ENCODE data around the gene MOV10L1.

The MOV10L1 gene

DNA sequence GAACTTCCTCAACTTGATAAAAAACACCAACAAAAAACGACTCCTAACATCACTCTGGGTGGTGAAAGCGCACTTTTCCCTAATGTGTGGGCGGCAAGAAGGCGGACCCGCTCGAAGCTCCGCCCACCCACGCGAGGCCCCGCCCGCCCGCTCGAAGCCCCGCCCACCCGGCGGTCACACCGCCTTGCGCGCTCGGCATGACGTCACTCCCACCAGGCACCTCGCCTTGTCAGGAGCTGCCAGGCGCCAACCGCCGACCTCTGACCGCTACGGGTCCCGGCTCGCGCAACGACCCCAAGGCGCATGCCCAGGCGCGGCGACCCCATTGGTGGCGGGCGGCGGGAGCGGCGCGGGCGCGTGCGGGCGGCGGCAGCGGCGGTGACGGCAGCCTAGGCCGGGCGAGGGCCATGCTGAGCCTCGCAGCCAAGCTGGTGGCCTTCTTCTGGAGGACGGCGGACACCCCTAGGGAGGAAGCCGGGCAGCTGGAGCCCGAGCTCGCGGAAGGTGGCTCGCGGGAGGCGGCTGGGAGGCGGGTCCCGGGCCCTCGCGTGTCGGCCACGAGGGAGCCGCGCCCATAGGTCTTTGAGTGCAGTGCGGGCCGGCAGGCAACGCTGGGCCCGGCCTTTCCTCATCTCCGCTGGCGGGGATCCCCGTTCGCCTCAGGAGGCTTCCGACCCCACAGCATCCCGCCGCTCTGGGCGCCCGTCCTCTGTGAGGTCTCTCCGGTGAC lies at the start of gene MOV10L1:
TSS of gene MOV10L1 (plus strand) at position 325 of the 730 bp plus-strand sequence. CDS start at position 408, 83 bp downstream.
- no peak for DNase-seq

DNA sequence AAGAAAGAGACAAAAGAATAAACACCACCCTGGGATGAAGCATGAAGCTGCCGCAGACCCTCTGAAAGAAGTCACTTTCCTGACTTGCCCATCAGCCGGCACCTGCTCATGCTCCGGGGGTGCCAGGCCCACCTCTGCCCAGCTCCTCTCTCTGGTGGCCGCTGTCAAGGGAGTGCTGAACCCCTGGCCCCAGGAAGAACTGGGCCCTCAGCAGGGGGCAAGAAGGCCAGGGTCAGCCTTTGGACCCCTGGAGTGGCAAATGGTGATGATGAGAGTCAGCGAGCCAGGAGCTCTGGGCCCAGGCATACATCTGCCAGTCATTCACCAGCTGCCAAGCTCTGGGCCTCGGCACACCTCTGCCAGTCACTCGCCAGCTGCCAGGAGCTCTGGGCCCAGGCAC lies 49.1 kb upstream of the MOV10L1 start:
- no peak for DNase-seq

DNA sequence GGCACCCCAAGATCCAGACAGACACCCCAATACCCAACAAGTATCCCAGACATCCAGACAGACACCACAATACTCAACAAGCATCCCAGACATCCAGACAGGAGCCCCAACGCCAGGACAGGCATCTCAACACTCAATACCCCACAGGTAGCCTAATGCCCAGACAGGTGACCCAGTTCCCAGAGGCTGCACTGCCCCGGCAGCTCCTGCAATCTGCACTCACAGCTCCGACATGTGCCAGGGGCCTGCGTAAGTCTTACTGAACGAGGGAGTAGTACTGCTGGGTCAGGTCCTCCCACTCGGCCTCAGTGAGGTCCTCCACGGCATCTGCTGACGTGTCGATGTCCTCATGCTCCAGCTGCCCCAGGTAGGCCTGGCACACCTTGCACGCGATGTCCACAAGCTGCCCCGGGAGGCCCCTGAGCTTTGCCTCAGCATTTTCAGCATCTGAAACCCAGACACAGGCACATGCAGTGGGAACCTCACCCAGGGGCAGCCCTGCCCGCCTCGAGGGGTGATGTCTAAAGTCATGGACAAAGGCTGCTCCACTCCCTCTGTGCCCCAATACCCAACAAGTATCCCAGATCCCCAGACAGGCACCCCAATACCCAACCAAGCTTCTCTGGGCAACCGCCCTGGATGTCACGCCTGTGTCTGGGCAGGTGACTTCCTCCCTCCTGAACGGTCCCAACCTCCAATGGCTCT lies 48.3 kb upstream of the MOV10L1 start:
- DNase-seq = no peak

DNA sequence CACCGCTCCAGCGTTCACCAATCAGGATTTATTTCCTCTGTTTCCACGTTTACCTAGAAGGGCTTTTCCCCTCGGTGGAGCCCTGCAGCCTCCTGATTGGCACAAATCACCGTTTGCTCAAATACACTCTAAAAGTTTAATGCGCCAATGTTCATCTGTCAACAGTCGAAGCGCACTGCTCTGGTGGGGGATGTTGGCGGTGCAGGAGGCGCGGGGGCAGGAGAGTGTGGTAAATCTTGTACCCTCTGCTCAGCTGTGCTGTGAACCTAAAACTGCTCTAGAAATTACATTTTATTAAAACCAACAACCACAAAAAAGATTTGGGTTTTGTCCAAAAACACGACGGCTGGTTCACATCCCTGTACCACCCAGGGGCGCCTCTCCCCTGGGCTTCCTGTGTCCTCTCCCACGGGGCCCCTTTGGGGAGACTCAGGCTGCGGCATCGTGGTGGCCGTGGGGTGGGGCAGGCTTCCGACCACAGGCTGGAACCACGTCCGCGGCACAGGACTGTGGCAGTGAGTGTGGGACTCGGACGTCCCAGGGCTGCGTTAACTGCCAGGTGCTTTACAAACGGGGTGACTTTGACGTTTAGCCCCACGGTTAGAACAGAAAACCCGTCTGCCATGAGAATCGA lies 45.2 kb upstream of the MOV10L1 start:
- no peak for DNase-seq

DNA sequence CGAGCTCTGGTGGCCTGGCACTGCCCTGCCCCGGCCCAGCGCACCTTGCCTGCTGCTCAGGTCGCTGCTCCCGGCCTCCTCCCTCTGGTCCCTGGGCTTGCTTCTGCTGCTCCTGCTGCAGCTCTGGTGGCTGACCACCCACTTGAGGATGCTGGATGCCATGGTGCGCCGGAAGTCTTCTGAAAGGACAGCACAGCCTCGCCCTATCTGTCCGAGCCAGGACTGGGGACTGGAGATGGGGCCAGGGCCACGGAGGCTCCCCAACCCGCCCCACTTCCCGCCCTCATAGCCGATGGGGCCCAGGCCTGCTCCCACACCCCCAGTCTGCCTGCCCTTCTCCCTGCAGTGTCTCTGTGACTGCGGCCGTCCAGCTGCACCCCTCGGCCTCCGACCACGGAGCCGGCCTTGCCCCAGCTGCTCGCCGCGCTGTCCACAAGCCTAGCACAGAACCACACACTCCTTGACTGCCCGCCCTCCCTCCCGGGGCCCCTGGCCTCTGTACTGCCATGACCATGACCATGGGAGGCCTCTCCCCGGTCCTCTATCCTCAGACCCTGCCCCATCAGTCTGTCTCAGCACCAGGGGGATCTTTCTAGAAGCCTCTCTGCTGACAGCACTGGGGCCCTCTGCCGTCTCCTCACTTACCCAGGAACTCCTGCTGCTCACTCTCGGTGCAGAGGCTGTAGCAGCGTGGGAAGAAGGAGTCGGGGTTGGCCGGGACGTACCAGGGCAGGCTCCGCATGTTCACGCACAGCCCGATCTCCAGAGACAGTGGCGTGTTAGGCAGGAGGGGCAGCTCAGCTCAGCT lies 44.4 kb upstream of the MOV10L1 start:
- DNase-seq = no peak

DNA sequence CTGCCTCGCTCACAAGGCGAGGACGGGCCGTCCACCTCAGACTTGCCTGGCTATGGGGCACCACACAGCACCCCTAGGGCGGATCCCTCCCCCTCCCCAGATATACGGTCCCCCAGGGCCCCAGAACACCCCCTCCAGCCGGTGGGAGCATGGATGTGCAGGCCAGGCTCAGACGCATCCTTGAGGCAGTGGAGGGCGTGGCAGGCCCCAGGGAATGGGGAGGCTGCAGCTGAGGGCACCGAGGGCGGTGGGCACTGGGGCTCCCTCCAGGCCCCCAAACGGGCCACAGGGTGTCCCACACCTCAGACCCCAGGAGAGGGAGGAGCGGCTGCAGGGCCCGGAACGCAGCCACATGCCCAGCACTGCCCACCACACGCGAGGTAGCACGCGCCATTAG lies 43.8 kb upstream of the MOV10L1 start:
- no peak for DNase-seq

DNA sequence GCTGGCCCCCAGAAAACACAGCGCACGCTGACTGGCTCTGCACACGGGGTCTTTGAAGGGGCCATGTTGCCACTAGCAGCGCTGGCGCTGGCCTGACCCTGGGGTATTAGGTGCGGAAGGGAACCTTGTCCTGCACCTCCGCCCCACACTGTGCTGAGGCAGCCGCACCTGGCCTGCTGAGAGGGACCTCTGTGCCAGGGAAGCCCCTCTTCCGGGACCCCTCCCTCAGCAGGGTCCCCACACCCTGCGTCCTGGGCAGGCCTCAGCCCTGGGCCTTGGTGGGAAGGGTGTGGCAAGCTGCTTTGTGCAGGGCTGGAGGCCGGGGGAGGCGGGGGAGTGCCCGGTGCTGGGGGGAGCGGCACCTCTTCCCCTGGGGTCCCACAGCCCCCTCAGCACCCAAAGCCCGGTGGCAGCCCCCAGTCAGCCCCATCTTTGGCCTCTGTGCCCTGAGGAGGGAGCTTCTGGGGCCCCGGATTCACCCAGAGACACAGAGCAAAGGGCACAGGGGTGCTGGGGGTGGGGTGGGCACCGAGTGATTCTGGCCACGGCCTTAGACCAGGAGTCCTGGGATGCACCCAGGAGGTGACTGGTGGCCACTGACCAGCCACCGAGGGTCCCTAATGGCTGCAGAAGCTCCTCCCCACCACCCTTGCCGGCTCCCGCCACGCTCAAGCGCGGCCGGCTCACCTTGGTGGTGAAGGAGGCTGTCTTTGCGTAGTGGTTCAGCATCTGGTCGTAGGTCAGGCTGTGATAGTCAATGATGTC lies 43.1 kb upstream of the MOV10L1 start:
- DNase-seq = no peak

DNA sequence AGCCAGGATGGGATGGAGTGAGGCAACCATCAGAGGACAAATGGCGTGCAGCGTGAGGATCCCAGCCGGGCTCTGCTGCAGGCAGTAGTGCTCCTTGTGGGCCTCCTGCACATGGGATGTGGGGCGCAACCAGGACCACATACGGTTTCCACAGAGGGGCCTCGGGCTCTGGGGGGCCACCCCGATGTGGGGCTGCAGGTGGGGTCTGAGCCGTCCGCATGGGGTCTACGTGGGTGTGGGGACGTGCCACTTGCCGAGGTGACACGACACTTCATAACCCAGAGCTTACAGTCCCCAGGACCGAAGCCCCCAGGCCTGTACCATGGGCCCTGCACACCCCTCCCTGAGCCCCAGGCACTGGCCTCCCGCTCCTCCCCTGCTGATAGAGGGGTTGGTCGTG lies 42.5 kb upstream of the MOV10L1 start:
- no peak for DNase-seq

DNA sequence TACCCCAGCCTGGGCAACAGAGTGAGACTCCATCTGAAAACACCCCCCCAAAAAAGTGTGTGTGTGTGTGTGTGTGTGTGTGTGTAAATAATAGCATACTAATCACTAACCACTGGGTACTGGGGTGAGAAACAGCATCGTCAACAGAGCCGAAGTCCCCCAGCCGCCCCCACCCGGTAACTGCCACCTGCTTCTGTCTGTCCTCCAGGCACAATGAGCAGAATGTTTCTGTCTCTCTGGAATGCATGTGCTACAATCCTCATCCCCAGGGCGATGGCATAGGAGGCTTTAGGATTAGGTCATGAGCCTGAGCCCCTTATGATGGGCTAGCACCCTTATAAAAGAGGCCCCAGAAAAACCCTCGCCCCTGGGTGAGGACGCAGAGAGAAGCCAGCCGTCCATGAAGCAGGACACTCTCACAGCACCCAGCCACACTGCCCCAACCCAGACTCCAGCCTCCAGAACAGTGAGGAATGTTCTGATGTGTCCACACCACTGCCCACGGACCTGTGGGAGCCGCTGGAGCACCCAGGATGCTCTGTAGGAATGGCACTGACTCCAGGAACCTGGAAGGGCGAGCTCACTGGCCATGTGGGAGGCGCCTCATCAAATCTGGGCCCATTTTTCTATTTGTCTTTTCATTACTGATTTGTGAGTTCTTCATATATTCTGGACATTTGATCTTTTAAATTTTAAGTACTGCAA lies 41.6 kb upstream of the MOV10L1 start:
- DNase-seq = no peak

DNA sequence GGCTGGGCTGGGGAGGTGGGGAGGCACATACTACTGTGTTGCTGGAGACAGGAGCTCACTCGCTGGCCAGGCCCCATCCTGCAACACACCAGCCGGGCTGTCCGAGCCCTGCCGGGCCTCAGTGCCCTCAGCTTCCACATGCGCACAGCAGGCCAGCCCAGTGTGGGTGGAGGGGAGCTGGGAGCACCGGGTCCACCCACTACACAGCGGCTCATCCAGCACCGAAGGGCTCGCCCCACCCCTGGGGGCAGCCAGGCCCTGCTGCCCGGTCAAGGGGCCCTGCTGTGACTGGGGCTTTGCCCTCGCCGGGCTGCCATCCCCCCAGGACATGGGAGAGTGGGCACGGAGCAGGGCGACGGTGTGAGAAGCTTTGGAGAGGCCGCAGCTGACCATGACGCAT lies 41.0 kb upstream of the MOV10L1 start:
- no peak for DNase-seq

DNA sequence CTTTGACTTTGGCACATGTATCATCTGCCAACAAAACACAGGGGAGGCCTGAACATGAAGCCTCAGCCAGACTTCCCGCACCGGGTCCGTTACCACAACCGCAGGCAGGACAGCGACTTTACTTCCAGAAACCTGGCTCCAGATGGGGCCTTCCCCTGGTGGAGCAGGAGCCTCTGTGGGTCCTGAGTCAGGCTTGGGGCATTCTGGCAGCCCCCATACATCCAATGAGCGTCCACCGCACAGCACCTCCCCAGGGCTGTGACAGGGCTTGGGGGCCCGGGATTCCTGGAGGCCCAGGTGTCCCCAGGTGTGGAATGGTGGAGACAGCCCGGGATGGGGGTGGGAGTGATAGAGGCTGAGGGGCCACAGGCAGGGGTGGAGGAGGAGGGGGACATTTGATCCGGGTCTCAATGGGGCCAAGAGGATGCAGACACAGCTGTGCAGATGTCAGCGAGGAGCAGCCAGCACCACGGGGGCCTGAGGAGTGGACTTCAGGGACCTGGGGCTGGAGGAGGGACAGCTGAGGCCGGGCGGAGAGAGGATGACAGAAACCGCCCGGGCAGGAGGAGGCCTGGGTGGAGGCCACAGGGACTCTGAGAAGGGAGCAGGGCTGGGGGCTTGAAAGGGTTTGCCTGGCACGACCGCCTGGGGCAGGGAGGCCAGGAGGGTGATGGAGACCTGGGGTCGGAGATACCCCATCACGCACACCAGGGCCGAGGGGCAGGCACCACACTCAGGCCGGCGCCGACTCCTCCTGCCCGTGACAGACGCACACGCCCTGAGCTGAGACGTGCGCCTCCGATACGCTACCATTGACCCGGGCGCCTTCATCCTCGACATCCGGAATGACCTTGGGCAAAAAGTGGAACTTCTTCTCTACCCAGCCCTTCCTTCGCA lies 40.3 kb upstream of the MOV10L1 start:
- DNase-seq = no peak

DNA sequence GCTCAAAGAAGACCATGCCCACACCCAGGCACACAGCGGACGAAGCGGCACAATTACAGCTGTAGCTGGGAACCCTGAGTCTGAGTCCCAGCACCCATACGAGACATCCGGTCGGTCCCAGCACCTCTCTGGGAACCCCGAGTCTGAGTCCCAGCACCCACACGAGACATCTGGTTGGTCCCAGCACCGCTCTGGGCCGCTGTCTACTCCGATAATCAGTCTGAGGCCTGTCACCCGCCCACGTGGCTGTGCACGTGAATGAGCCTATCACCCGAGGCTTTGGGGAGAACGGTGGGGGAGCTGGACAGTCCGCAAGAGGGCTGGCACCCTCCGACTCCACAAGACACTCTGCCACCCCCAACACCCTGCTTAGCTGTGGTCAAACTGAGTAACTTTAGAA lies 37.9 kb upstream of the MOV10L1 start:
- no peak for DNase-seq

DNA sequence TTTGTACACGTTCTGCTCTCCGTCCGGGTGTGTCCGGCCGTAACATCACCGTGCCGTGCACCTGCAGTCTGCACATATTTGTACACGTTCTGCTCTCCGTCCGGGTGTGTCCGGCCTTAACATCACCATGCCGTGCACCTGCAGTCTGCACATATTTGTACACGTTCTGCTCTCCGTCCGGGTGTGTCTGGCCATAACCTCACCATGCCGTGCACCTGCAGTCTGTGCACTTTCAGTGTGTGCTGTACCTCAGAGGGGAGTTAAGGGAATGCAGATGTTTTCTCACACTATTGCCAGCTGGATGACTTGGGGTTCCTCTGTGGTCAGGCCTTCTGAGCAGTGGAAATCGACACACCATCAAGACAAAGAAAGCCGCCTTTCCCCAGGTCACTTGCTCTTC lies 35.9 kb upstream of the MOV10L1 start:
- no peak for DNase-seq

DNA sequence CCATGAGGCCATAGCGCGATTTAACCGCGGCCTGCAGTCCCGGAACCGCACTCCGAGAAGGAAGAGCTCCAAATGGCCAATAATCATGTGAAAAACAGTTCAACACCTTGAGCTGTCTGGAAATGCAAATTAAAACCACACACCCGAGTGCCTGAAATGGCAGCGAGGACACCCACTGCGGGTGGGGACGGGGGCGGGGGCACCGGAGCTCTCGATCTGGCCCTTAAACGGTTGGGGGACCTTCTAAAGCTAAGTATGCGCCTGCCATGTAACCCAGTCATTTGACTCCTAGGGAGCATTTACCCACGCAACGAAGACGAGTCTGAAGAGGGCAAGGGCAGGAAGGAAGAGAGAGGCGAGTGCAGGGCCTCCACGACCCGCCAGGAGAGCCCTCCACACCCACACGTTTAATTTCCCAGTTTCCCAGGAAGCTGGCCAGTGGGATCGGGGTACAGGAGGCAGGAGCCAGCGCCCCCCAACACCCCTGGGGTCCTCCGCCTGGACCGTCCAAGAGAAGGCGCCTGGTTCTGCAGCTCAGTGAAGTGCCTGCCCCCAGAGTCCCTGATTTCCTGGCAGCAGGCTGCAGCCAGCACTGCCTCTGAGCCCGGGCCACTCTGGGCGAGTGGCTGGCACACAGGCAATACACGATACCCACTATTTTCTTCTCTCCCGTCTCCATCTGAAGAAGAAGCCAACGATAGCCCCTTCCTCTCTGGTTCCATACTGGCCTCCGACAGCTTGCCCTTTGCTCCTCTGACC lies 33.4 kb upstream of the MOV10L1 start:
- no peak for DNase-seq

DNA sequence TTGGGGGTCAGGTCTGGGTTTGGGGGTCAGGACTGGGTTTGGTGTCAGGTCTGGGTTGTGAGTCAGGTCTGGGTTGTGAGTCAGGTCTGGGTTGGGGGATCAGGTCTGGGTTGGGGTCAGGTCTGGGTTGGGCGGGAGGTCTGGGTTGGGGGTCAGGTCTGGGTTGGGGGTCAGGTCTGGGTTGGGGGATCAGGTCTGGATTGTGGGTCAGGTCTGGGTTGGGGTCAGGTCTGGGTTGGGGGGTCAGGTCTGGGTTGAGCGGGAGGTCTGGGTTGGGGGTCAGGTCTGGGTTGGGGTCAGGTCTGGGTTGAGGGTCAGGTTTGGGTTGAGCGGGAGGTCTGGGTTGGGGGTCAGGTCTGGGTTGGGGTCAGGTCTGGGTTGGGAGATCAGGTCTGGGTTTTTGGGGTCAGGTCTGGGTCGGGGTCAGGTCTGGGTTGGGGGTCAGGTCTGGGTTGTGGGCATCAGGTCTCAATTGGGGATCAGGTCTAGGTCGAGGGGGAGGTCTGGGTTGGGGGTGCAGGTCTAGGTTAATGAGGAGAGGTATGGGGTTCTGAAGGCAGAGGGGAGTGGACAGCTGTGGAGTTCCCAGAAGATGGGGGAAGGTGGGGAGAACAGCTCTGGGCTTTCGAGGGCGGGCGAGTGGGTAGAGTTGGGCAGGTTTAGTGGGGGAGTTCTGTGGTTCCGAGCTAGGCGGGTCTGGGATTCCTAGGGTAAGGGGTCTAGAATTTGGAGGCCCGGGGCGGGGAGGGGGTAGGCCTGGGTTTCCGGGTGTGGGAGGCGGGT lies 32.3 kb upstream of the MOV10L1 start:
- DNase-seq = no peak

DNA sequence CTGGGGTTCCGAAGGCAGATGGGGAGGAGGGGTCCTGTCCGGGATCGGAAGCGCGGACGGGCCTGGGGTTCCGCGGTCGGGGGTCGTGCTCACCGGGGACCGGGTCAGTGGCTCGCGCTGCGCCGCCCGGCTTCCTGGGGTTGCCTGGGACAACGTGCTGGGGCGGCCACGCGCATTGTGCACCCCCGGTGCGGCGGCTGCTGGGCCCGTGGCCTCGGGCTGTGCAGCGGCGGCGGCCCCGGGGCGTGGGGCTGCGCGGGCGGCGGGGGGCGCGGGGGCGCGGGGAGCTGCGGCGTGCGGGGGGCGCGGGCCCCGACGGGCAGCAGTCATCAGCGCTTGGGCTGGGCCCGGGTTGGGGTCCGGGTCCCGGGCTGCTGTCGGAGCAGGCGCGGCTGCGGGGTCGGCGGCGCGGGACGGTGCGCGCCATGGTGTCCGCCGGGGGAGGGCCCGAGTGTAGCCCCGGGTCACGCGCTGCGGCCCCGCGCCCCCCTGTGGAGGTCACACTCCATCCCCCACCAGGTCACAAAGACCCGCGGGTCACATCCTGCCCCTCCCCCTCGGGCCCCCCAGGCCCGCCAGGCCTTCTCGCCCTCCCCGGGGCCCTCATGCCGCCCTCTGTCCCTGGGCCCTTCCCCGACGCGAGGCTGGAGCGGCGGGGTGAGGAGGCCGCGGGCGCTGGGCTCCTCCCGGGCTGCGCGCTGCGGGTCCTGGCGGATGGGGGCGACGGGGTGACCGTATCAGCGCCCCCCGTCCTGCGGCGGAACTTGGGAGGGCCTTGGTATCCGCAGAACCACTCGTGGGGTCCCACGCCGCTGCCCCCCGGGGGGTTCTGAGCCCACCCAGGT lies 31.5 kb upstream of the MOV10L1 start, which contains the start of gene TTLL8:
TSS of gene TTLL8 (minus strand) at position 238 of the 845 bp plus-strand sequence.
- DNase-seq = no peak

DNA sequence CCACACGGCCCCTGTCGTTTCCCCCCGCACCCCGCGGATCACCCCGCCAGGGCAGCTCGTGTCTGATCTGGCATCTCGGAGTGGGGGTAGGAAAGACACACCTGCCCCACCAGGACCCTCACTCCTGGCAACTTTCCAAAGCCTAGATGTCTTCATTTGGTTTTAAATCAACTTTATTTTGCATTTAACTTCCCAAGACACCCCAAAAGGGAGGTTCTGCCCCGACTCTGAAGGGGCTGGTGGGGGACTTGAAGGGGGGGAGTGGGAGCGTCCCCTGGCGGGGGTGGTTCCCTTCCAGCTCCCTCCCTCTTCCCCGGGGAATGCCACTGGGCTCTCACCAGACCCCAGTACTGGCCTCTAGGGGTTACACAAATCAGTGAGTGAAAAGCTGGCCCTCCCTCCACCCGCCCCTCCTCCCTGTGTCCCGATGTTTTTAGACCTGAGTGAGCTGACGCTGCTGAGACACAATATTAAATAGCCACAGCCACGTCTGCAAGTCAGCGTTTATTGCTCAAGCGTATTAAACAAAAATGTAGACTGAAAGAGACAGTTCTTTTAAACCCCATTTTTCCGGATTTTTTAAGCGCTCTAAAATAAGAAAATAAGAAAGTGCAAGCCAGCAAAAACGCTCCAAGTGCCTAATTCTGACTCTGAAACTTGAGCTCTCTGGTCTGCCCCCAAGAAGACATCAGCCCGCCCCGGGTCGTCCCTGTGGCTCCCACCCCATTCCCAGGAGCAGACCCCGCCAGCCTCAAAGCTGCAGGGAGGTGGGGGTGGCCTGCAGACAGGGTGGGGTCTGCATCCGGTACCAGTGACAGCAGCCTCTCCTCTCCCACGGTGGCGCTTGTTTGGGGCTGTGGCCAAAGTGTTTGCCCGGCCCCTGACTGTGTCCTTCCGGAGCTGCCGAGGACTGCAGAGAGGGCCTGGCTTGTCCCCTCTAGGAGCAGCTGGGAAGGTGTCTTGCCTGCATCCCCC lies 30.6 kb upstream of the MOV10L1 start:
- no peak for DNase-seq
